Stimulated activated CD8-positive, alpha-beta memory T cell treated with anti-CD3 and anti-CD28 coated beads, Interleukin-2, amount 100 ng/mL, for 1 hour (primary cell): Measurements from ENCODE around the gene HDAC4.
"Not testable (repeated sequence)": the region's sequence is repeated elsewhere in the genome, so short reads cannot be mapped to it uniquely, and the experiment has no call there.

Source experiments
- DNase-seq, 2 donors: peaks; one replicate each; pipeline ENCODE4 v3.0.0-alpha.2; 2020; ENCODE audit warnings: low read depth in 2 of 2

HDAC4 gene

GRCh38 chr2:239282448-239283287 lies 118.2 kb downstream of the HDAC4 start:
- no peak for DNase-seq

GRCh38 chr2:239280296-239281017 lies 120.4 kb downstream of the HDAC4 start:
- DNase-seq: not testable (repeated sequence)

GRCh38 chr2:239279508-239280295 lies 121.1 kb downstream of the HDAC4 start:
- no peak for DNase-seq

GRCh38 chr2:239278941-239279365 lies 121.9 kb downstream of the HDAC4 start:
- no peak for DNase-seq

GRCh38 chr2:239278361-239278760 lies 122.5 kb downstream of the HDAC4 start:
- DNase-seq: no peak

GRCh38 chr2:239277401-239278085 lies 123.3 kb downstream of the HDAC4 start:
- DNase-seq: no peak

GRCh38 chr2:239276851-239277250 lies 124.0 kb downstream of the HDAC4 start:
- DNase-seq: no peak

- DNase-seq: no peak
These were observed 124.7 kb downstream of the HDAC4 start for GRCh38 chr2:239275847-239276831.

GRCh38 chr2:239275044-239275685 lies 125.7 kb downstream of the HDAC4 start:
- peak; percentile 50 to 62 for DNase-seq

- DNase-seq: no peak
These were observed 126.3 kb downstream of the HDAC4 start for GRCh38 chr2:239274391-239275043.

- no peak for DNase-seq
These were observed 127.3 kb downstream of the HDAC4 start for GRCh38 chr2:239273280-239274234.

GRCh38 chr2:239272626-239273025 lies 128.2 kb downstream of the HDAC4 start:
- no peak for DNase-seq

- DNase-seq: no peak
These were observed 128.9 kb downstream of the HDAC4 start for GRCh38 chr2:239271882-239272281.

- DNase-seq: no peak
These were observed 129.3 kb downstream of the HDAC4 start for GRCh38 chr2:239271471-239271870.

GRCh38 chr2:239269916-239270315 lies 130.9 kb downstream of the HDAC4 start:
- DNase-seq: no peak

- no peak for DNase-seq
These were observed 131.5 kb downstream of the HDAC4 start for GRCh38 chr2:239269173-239269885.

- no peak for DNase-seq
These were observed 132.3 kb downstream of the HDAC4 start for GRCh38 chr2:239268549-239268948.

- no peak for DNase-seq
These were observed 132.7 kb downstream of the HDAC4 start for GRCh38 chr2:239268082-239268481.
